Activated CD8-positive, alpha-beta memory T cell treated with anti-CD3 and anti-CD28 coated beads, Interleukin-2, amount 50 U/mL, for 4 hours (primary cell): ENCODE results near the gene C9orf50.
"Not testable (repeated sequence)": the region's sequence is repeated elsewhere in the genome, so short reads cannot be mapped to it uniquely, and the experiment has no call there.

Source experiments
- DNase-seq: peaks from one replicate; pipeline ENCODE4 v3.0.0-alpha.2; 2020

The C9orf50 gene

GRCh38 chr9:129620669-129621295, at the start of gene C9orf50:
C9orf50 (minus strand) TSS chr9:129621101; CDS start chr9:129620574, 527 bp downstream.
- DNase-seq = no peak

- no peak for DNase-seq
Measured at GRCh38 chr9:129669946-129670345, 49.0 kb upstream of the C9orf50 start.

GRCh38 chr9:129669141-129669718, 48.3 kb upstream of the C9orf50 start:
- DNase-seq = no peak

GRCh38 chr9:129667850-129668249, 46.9 kb upstream of the C9orf50 start:
- no peak for DNase-seq

GRCh38 chr9:129667378-129667777, 46.5 kb upstream of the C9orf50 start:
- DNase-seq = no peak

GRCh38 chr9:129666575-129666974, 45.7 kb upstream of the C9orf50 start:
- DNase-seq = no peak

GRCh38 chr9:129665814-129666520, 45.1 kb upstream of the C9orf50 start:
- no peak for DNase-seq

- peak; percentile 39 for DNase-seq
Measured at GRCh38 chr9:129665389-129665775, 44.5 kb upstream of the C9orf50 start, which contains the start of gene PRRX2. PRRX2 (plus strand) TSS chr9:129665647; CDS start chr9:129665868, 221 bp downstream.

- DNase-seq = no peak
Measured at GRCh38 chr9:129664746-129665388, 44.0 kb upstream of the C9orf50 start.

- not testable (repeated sequence) for DNase-seq
Measured at GRCh38 chr9:129662239-129662638, 41.3 kb upstream of the C9orf50 start.

GRCh38 chr9:129661029-129661428, 40.1 kb upstream of the C9orf50 start:
- DNase-seq = no peak

- no peak for DNase-seq
Measured at GRCh38 chr9:129656795-129657390, 36.0 kb upstream of the C9orf50 start.

GRCh38 chr9:129655696-129656095, 34.8 kb upstream of the C9orf50 start:
- no peak for DNase-seq

- no peak for DNase-seq
Measured at GRCh38 chr9:129655154-129655553, 34.3 kb upstream of the C9orf50 start.

- DNase-seq = no peak
Measured at GRCh38 chr9:129654554-129655040, 33.7 kb upstream of the C9orf50 start.

- DNase-seq = no peak
Measured at GRCh38 chr9:129653823-129654553, 33.1 kb upstream of the C9orf50 start.

GRCh38 chr9:129650680-129651235, 29.9 kb upstream of the C9orf50 start:
- no peak for DNase-seq

- DNase-seq = no peak
Measured at GRCh38 chr9:129649726-129650679, 29.1 kb upstream of the C9orf50 start.

- no peak for DNase-seq
Measured at GRCh38 chr9:129648764-129649115, 27.8 kb upstream of the C9orf50 start.

GRCh38 chr9:129648092-129648763, 27.3 kb upstream of the C9orf50 start:
- no peak for DNase-seq
